ENCODE measurements around the gene TBCEL. TPM values are rescaled to one million over a fixed set of nuclear protein-coding genes. Genes with fewer than 3 reads are reported as not detected.
A peak's percentile ranks its signal among the peaks of the same experiment; 100 is the strongest.

The TBCEL gene
- total and polyA plus RNA-seq, 8 donors = 3.3 to 19.4 (median 11.3) TPM

DNA sequence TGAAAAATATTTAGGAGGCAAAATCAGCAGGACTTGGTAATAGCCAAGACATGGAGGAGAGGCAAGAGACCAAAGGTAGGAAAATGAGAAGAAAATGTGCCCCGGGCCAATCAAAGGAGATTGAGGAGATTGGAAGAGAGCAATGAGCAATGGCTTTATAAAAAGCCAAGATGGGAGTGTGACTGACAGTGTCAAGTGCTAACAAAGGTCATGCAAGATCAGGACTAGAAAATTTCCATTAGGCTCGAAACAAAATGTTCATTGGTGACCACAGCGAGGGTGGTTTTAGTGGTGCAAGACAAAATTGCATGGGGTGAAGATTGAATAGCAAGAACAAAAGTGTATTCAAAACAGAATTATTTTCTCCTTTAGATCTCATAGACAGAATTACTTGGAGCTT, 45.2 kb upstream of the TBCEL start:
- Histone ChIP-seq H3K36me3 (no peaks in the 10 kb centered on the region), H3K27me3 (no peaks in the 10 kb centered on the region), H3K27ac (no peak overlapping the region), H3K4me1 (no peaks in the 10 kb centered on the region), H3K9me3 (no peaks in the 10 kb centered on the region), H3K4me3 (no peak overlapping the region)
- WGBS, 2 donors = 58 to 76% methylated on average over 3 of the region's 3 CpGs
- FAIRE-seq = no peak
- DNase-seq = no peak
- intact Hi-C loops (cut with DNase I) = no loop called here
- ATAC-seq = no peak
- TF ChIP-seq, protein P1, sequence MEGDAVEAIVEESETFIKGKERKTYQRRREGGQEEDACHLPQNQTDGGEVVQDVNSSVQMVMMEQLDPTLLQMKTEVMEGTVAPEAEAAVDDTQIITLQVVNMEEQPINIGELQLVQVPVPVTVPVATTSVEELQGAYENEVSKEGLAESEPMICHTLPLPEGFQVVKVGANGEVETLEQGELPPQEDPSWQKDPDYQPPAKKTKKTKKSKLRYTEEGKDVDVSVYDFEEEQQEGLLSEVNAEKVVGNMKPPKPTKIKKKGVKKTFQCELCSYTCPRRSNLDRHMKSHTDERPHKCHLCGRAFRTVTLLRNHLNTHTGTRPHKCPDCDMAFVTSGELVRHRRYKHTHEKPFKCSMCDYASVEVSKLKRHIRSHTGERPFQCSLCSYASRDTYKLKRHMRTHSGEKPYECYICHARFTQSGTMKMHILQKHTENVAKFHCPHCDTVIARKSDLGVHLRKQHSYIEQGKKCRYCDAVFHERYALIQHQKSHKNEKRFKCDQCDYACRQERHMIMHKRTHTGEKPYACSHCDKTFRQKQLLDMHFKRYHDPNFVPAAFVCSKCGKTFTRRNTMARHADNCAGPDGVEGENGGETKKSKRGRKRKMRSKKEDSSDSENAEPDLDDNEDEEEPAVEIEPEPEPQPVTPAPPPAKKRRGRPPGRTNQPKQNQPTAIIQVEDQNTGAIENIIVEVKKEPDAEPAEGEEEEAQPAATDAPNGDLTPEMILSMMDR (IDR thresholded peaks at IDR 0.05) = no peak

DNA sequence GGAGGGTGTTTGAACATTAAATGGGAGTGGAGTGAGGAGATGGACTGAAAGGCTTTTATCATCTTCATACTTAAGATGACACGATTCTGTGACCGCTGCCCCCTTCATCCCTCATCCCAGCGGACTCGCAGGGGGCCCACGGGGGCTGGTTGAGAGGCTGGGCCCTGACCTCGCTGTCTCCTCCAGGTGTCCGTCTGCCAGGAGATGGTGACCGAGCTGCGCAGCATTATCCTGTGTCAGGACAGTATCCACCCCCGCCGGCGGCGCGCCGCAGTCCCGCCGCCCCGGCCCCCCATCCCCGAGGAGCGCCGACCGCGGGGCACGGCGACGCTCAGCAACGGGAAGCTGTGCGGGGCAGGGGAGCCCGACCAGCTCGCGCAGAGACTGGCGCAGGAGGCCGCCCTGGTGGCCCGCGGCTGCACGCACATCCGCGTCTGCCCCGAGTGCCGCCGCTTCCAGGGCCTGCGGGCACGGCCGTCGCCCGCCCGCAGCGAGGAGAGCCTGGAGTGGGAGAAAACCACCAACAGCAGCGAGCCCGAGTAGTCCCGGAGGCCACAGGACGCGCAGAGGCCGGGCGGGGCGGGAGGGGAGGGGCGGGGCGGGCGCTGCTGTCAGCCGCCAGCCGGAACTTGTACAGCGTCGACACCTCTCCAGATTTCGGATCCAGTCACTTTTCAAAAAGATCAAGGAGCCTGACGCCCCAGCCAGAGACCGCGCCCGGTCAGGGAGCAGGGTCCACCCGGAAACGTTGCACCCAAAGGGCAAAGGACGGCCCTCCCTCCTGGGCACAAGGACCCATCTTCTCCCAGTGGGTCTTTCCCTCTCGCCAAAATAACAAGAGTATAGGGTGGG, 38.0 kb upstream of the TBCEL start:
- FAIRE-seq = no peak
- Histone ChIP-seq H3K36me3 (no peaks in the 10 kb centered on the region), H3K4me3 (peak overlapping the region; percentile 11 to 50 (median 27)), H3K9me3 (no peaks in the 10 kb centered on the region), H3K27ac (peak overlapping the region in 1 of 4 donors; percentile 31), H3K4me1 (no peaks in the 10 kb centered on the region), H3K27me3 (peaks cover 0 to 2% (median 0%) of the 10 kb centered on the region in 4 donors)
- DNase-seq = peak; percentile 32 to 79 (median 56)
- TF ChIP-seq, protein P1 (IDR thresholded peaks at IDR 0.05) = peak in 3 of 4 donors; percentile 14 to 36 (median 17)
- 4% methylated on average over 53 to 72 of the region's 72 CpGs for WGBS, 2 donors
- intact Hi-C loops (cut with DNase I) = no loop called here
- peak; percentile 90 to 97 (median 95) for ATAC-seq

DNA sequence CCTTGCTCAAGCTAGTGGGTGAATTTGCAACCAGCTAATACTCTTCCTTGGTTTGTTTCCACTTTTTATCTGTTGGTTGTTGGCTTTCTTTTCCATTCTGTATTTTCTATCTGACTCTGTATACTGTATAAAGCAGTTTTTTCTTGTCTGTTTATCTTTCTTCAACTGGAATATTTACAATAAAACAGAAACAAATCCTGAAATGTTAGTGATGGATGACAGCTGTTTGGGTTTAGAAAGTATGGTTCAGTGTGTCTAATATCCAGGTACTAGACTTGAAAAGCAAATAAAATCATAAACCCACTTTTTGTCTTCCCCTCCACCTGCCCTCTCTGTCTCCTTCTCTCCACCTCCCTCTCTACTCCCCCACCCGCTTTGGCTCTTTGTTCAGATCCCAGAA, 35.3 kb upstream of the TBCEL start:
- Histone ChIP-seq H3K4me1 (no peaks in the 10 kb centered on the region), H3K27me3 (peaks cover 0 to 2% (median 0%) of the 10 kb centered on the region in 4 donors), H3K4me3 (no peak overlapping the region), H3K9me3 (no peaks in the 10 kb centered on the region), H3K36me3 (no peaks in the 10 kb centered on the region), H3K27ac (no peak overlapping the region)
- intact Hi-C loops (cut with DNase I) = no loop called here
- TF ChIP-seq, protein P1 (IDR thresholded peaks at IDR 0.05) = no peak
- ATAC-seq (no peak), FAIRE-seq (no peak), DNase-seq (no peak)
- 80 to 100% methylated on average over 1 of the region's 1 CpG for WGBS, 2 donors

DNA sequence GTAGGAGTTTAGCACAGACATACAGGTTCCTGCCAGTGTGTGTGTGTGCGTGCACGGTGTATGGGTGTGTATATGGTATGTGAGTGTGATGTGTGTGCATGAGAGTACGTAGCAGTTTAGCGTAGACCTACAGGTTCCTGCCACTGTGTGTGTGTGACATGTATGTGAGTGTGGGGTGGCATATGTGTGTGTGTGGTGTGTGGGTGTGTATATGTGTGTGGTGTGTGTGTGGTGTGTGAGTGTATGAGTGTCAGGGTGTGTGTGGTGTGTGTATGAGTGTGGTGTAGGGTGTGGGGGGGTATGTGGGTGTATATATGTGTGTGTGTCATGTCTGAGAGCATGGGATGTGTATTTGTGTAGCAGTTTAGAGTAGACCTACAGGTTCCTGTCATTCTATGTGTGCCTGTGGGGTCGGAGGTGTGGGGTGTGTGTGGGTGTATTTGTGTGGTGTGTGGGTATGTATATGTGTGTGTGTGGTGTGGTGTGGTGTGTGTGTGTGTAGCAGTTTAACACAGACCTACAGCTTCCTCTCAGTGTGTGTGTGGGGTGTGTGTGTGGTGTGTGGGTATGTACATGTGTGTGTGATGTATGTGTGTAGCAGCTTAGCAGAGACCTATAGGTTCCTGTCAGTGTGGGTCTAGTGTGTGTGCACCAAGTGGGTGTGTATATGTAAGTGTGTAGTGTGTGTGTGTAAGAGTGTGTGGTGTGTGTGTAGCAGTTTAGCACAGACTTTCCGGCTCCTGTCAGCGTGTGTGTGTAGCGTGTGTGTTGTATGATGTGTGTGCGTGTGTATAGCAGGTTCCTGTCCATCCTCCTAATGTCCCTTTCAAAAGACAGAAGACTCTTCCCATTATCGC, 31.8 kb upstream of the TBCEL start:
- peaks cover 0 to 2% (median 0%) of the 10 kb centered on the region in 4 donors for H3K27me3 ChIP-seq
- no peak for FAIRE-seq
- H3K27ac ChIP-seq = no peak overlapping the region
- no peaks in the 10 kb centered on the region for H3K9me3 ChIP-seq
- H3K4me3 ChIP-seq = no peak overlapping the region
- intact Hi-C loops (cut with DNase I) = no loop called here
- no peaks in the 10 kb centered on the region for H3K36me3 ChIP-seq
- 77 to 93% methylated on average over 10 of the region's 10 CpGs for WGBS, 2 donors
- ATAC-seq = no peak
- TF ChIP-seq, protein P1 (IDR thresholded peaks at IDR 0.05) = no peak
- no peak for DNase-seq
- H3K4me1 ChIP-seq = no peaks in the 10 kb centered on the region

Data from pancreas (tissue), 10 donors.